NCI-H524 (cell line): ENCODE data around the gene FNBP1.
"Not testable (repeated sequence)": the region's sequence is repeated elsewhere in the genome, so short reads cannot be mapped to it uniquely, and the experiment has no call there.

Source experiments
- DNase-seq, 2 experiments: peaks; one replicate each; lab custom pipeline; 2025; lab: John Stamatoyannopoulos, UW

Gene FNBP1

DNA sequence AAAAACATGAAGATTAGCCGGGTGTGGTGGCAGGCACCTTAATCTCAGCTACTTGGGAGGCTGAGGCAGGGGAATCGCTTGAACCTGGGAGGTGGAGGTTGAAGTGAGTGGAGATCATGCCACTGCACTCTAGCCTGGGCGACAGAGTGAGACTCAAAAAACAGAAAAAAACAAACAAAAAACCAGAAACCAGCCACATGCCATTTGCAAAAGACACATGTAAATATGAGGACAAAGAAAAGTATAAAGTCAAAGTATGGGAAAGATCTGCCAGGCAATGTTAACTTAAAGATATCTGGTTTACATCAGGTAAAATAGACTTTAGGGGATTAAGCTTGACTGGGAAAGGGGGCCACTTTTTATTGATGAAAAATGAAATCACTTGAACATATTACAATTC is 90.7 kb downstream of the FNBP1 start:
- DNase-seq = no peak

DNA sequence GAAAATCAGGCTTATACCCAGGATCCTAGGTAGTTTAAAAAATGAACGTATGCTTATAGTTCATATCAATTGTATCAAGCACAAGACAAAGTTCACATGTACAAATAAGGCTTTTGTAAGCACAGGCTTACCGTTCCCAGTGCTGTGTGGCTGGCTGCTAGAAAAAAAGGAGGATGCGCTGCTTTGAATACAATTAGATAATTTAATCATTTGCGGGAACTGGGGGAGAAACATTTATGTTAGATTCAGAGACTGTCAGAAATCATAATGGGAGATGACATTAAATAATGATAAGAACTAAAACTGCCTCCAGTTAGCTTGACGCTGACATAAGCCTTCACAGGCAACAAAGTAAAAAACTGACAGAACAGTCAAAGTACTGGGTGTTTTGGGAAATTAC is 93.2 kb downstream of the FNBP1 start:
- no peak for DNase-seq

- DNase-seq = not testable (repeated sequence)
Measured at GRCh38 chr9:129948626-129949025, 94.4 kb downstream of the FNBP1 start.

- no peak for DNase-seq
Measured at GRCh38 chr9:129946246-129946995, 96.6 kb downstream of the FNBP1 start.

GRCh38 chr9:129945314-129945713 is 97.7 kb downstream of the FNBP1 start:
- no peak for DNase-seq

DNA sequence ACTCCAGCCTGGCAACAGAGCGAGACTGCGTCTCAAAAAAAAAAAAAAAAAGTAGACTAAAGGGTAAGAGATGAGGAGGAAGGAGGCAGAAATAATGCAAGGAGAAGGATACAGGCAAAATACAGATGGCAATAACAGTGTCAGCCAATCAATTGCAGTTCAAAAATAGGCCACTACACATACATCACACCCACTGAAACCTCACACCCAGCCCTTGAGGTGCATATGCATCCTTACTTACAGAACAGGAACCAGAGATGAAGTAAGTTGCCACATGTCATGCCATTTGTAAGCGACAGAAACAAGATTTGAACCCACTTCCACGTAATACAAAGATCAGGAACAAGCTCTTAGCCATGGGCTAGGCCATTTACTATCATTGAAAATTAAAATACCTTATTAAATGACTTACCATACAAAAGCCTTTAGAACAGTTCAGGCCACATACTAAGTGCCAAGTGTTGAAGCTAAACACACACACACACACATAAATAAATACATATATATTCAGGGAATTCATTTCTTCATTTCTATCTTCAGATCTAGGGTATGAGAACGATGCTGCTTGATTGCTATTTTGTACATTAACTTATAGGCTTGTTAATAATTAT is 98.4 kb downstream of the FNBP1 start:
- DNase-seq = peak in 1 of 2 experiments; percentile 31

- DNase-seq = no peak
Measured at GRCh38 chr9:129939431-129939830, 103.6 kb downstream of the FNBP1 start.

- DNase-seq = no peak
Measured at GRCh38 chr9:129938291-129938979, 104.6 kb downstream of the FNBP1 start.

GRCh38 chr9:129937879-129938278 is 105.1 kb downstream of the FNBP1 start:
- not testable (repeated sequence) for DNase-seq

- peak; percentile 16 to 47 for DNase-seq
Measured at GRCh38 chr9:129936222-129936621, 106.8 kb downstream of the FNBP1 start.

DNA sequence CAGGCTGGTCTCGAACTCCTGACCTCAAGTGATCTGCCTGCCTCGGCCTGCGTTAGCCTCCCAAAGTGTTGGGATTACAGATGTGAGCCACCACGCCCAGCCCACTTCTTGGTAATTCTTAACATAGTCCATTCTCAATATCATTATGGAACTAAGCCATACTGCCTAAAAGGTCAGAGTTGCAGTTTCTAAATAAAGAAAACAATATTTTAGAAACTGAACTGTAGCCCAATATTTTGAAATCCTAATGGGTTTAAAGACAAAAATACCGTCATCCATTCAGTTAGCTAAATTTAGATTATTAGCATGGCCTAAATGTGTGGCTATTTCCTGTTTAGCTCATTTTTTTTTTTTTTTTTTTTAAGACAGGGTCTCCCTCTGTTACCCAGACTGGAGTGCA is 108.2 kb downstream of the FNBP1 start:
- no peak for DNase-seq

DNA sequence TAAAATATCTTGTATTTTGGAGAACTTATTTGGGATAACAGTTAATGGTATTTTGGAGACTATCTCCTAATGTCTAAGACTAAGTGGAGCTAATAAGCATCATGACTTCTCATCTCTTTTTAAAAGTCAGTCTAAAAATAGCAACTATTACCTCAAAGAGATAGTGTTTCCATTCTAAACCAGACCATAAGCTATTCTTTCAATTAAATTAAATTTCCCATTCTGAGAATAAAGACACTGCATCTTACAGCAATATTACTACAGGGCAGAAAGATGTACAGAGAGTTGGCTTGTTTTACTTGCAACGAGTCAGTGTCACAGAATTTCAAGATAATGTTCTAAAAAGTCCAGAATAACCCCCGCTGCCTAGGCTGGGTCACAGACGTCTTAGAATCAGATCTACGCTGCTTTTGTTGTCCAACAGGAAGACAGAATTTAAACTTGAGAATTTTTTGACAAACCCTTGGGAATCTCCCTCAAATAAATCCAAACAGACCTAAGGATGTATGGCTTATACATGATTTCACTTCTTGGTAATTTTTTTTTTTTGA is 108.9 kb downstream of the FNBP1 start:
- DNase-seq = no peak

DNA sequence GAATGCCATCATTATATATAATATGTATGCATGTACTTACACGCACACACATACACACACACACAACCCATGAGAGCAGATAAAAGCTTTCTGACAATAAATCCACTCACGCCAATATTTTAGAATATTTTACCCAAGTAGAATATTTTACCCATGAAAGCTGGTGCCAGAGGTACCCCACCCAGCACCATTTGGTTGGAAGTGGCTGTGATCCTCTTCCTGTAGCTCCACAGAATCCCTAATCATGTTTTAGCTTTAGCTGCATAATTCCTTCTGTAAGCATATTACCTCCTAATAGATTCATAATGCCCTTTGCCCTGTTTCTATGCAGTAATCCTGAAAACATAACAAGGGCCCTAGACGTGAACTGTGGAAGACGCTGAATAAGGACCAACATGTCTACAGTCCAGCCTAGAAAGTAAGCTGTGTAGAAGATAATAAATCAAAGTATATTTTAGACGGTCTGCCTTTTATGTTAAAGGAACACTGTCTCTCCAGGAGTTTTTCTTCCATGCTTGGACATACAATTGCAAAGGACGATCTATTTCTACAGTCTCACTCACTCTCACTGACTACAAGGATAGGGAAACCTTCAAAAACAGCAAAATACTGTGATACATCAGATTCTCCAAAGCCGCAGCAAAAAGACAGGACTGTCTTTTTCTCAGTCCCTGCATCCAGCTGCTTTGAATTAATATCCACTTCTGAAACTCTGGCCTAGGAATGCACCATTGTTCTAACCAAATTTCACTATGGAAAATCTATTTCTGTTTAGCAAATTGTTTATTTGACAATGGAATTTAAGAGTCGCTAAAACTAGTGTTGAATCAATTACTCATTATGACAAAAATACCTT is 109.6 kb downstream of the FNBP1 start:
- peak; percentile 25 to 63 for DNase-seq

GRCh38 chr9:129932303-129933151 is 110.5 kb downstream of the FNBP1 start:
- peak; percentile 20 to 68 for DNase-seq

- no peak for DNase-seq
Measured at GRCh38 chr9:129930743-129931142, 112.2 kb downstream of the FNBP1 start.

DNA sequence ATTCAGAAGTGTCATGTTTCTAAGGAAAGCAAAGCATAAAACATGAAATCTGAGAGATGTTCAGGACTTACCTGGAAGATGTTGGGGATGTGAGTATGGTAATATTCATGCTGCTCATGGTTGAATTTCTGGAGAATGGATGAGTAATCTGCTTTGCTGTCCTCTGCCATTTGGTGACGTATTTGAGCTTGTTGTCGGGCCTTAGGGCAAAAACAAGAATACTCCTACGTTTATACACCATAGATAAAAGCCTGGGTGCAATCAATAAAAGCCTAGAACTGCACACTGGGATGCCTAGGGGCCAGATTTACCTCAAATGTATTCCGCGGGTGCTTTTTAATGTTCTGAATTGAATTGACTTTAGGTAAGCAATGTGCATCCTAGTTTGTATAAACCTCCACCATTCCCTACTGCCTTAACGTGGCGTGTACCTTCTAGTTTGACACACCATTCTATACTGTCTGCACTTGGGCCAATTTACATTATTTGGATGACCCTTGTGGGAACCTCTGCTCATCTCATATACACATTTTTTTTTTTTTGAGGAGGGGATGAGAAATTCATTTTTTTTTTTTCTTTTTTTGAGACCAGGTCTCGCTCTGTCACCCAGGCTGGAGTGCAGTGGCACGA is 113.4 kb downstream of the FNBP1 start:
- no peak for DNase-seq

DNA sequence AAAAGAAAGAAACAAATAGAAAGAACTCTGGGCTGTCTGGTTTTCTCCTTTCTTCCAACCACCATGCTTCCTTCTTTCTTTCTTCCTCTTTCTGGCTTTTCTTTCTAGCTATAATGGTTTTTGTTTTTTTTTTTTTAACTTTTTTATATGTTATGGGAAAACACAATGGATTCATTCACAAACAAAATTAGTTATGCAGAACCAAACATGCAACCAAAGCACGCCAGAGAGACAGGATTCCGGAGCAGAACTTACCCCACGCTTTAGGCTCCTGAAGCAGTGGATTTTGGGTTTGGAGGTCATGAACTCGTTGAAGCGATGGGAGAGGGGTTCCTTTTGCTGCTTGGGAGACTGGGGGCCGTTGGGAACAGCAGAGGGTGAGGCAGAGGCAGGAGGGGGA is 119.4 kb downstream of the FNBP1 start:
- DNase-seq = no peak

GRCh38 chr9:129921905-129922304 is 121.1 kb downstream of the FNBP1 start:
- DNase-seq = no peak

DNA sequence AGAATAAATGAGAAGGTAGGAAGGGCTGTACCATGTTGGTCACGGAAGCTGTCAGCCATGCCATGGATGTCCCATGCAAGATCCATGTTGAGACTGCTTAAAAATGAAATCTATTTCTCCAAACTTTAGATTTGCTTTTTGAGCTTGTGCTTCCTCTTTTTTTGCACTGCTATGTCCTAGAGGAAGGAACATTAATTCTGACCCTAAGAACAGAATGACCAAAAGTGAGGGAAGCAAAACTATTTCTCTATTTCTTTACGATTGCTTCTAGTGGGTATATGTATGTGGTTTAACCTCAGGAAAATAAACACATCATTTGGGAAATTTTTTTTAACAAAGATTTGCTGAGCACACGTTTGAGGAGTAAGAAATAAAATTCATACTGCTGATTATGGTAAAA is 123.1 kb downstream of the FNBP1 start:
- DNase-seq = no peak

- DNase-seq = no peak
Measured at GRCh38 chr9:129919277-129919676, 123.7 kb downstream of the FNBP1 start.
